Hematopoietic multipotent progenitor cell treated with erythropoietin and hydrocortisone succinate and interleukin-3 and kit ligand, for 4 days (in vitro differentiated cells): Measurements from ENCODE around the gene MTA2.
"Not testable (repeated sequence)": the region's sequence is repeated elsewhere in the genome, so short reads cannot be mapped to it uniquely, and the experiment has no call there.

Experiments used
- DNase-seq: peaks from one replicate; pipeline ENCODE4 v3.0.0-alpha.2; 2015

MTA2 gene

GRCh38 chr11:62601372-62602140, at the start of gene MTA2:
Gene MTA2 (minus strand): TSS chr11:62601865. CDS start chr11:62601450, 415 bp downstream.
- DNase-seq = peak; percentile 100

DNA sequence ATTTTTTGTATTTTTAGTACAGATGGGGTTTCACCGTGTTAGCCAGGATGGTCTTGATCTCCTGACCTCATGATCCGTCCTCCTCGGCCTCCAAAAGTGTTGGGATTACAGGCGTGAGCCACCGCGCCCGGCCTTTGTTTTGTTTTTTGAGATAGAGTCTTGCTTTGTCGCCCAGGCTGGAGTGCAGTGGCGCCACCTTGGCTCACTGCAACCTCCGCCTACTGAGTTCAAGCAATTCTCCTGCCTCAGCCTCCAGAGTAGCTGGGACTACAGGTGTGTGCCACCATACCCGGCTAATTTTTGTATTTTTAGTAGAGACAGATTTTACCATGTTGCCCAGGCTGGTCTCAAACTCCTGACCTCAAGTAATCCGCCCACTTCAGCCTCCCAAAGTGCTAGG, 48.6 kb upstream of the MTA2 start:
- not testable (repeated sequence) for DNase-seq

- DNase-seq = no peak
These were observed 47.8 kb upstream of the MTA2 start for GRCh38 chr11:62649486-62649885.

- DNase-seq = no peak
These were observed 47.3 kb upstream of the MTA2 start for GRCh38 chr11:62648967-62649364.

GRCh38 chr11:62648185-62648966, 46.7 kb upstream of the MTA2 start:
- DNase-seq = no peak

DNA sequence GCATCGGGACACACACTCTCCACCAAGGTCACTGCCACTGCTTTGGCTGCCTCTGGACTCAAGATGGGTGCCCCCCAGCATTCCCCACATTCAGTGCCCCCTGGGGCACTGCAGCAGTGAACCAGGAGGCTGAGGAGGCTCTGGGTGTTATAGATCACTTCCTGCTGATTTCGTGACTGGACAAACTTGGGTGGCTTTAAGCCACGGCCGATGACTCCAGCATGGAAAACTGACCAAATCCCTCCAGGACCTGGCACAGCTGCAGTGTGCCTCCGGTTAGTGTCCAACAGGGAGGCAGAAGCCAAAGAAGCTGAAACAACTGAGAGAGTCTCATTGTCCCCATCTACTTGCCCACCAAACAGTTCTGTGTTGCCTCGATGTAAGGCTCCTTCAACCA, 45.9 kb upstream of the MTA2 start:
- DNase-seq = no peak

DNA sequence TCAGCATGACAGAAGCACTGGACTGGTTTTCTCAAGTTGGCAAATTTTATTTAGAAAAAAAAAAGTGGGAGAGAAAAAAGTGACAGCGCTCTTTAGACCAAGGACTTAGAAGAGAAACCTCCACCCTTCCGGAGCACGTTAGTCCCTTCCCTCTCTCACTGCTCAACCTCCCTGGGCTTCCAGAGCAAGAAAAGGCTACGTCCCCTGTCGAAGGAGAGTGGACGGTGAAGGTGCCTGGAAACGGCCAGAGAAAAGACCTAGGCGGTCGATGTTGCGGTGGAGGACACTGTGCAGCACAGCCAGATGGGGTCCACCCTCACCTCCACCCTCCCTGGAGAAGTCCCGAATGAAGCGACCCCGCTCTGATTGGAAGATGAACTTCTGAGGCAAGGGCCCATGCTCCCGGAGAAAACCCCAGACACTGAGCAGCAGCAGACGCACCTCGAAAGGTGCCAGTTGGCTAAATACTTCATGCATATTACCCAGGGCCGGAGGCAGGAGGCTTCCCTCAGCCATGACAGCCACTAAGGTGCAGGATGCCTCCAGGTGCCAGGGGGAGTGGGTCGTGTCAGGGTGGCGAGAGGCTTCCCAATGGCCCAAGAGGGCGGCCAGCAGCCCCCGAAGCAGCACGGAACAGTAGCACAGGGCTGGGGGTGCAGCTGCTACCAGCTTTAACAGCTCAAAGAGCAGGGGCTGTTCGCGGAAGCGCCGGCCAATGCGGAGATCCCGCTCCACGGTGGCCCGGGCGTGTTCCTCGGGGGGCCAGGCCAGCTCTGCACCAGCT, 45.4 kb upstream of the MTA2 start:
- DNase-seq = no peak

DNA sequence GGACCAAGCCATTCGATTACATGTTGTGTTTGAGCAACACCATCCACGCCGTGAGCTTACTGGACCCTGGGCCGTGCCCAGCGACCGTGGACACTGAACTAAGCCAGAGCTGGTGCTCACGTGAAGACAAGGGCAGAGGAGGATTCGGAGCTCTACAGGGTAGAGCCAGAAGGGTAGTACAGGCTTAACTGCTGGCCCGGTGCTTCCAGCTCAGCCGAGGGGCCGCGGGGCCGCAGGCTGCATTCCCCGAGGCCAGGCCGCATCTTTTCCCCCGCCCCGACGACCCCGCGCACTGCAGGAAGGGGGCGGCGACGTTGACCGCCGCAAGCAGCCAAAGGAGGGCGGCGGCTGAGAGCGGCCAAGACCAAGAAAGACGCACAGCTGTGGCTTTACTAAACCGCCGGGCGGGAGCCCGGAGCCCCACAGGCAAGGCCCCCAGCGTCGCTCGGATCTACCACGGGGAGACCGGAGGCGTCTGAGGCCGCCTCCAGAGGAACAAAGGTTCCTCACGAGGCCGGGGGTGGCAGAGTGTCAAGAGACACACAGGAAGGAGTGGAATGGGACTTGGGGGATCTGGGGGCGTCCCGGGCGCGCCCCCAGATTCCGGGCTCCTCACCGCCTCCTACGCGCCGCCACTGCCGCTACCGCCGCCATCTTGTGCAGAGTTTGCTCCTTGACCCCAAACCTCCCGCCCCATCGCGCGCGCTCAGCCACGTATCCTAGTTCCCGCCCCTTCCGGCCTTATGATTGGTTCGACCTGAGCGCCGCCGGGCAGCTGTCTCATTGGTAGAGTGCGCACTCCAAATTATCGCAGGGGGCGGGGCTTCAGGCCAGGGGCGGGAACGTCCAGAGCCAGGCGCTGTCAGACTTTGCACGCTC, 44.5 kb upstream of the MTA2 start, which contains the start of gene GANAB:
Gene GANAB (minus strand): TSS at position 668 of the 879 bp plus-strand sequence. CDS start 14 bp downstream, at position 654.
- DNase-seq = peak; percentile 100

- DNase-seq = peak; percentile 43
These were observed 43.9 kb upstream of the MTA2 start for GRCh38 chr11:62645671-62645945.

DNA sequence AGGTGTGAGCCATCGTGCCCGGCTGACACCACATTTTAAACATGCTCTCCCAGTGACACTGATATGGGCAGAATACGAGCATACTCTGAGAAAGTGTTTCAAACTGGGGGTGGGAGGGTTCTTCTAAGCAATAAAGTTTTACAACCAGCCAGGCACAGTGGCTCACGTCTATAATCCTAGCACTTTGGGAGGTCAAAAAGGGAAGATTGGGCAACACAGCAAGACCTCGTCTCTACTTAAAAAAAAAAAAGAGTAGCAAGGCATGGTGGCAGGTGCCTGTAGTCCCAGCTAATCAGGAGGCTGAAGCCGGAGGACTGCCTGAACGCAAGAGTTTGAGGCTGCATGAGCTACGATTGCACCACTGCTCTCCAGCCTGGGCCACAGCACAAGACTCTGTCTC, 42.6 kb upstream of the MTA2 start:
- DNase-seq = no peak

- no peak for DNase-seq
These were observed 30.8 kb upstream of the MTA2 start for GRCh38 chr11:62632492-62632891.

GRCh38 chr11:62627713-62628112, 26.0 kb upstream of the MTA2 start:
- DNase-seq = peak; percentile 54

DNA sequence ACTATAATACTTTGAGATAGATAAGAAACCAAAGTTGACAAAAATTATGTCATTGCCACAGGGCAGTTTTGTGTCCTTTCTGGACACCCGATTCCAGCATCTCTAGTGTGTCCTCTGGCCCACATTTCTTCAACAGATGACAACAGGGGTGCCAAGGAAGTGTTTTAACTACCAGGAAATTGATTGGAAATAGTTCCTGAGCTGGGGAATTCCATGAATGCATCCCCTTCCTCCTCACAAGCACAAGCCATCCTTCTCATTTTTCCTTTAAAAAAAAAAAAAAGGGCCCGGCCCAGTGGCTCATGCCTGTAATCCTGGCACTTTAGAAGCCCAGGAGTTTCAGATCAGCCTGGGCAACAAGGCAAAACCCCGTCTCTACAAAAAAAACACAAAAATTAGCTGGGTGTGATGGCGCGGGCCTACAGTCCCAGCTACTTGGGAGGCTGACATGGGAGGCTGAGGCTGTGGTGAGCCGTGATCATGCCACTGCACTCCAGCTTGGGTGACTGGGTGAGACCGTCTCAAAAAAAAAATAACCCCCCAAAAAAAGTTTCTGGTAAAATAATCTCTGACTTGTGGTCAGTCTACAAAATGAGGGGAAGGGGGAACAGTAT, 20.9 kb upstream of the MTA2 start:
- DNase-seq = no peak

DNA sequence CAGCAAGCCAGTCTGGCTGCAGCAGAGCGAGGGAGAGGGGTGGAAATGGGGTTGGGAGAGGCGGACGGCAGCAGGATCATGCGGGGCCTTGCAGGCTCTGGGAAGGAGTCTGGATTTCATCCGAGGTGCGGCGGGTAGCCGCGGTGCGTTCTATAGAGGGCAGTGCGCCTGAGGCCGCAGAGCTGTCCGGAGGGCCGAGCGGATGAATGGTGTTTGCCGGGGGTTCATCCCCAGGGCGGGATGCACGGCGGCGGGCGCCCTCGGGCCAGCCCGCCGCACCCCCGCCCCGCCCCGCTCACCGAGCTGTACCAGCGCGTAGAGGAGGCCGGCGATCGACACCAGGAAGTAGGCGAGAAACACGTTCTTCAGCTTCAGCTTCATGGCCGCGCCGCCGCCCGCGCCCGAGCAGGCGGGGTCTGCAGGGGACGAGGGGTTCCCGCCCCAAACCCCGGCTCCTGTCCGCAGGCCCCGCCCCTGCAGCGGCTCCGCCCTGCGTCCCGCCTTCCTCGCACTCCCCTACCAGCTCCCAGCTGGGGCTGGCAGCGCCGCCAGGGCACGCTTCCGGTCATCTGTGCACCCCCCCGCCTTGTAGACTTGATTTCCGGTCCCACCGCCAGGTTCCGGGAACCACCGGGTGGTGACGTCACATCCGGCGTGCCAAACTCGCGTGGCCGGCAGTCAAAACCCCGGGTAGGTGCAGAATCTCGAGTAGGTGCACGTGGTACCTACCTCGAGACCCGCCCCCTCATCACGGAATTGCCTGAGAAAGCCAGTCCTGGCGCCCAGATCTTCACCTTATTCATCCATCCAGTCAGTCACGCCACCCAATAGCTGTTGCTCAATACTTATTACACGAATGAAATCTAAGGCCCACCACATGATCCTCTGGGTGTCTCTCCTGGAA, 20.2 kb upstream of the MTA2 start, which contains the start of gene B3GAT3:
Gene B3GAT3 (minus strand): TSS at position 420 of the 904 bp plus-strand sequence. CDS start 39 bp downstream, at position 381.
- peak; percentile 99 for DNase-seq

- no peak for DNase-seq
These were observed 19.4 kb upstream of the MTA2 start for GRCh38 chr11:62621027-62621566.

- DNase-seq = not testable (repeated sequence)
These were observed 15.3 kb upstream of the MTA2 start for GRCh38 chr11:62616957-62617356.

- no peak for DNase-seq
These were observed 13.9 kb upstream of the MTA2 start for GRCh38 chr11:62615521-62615920.

GRCh38 chr11:62614275-62614674, 12.6 kb upstream of the MTA2 start:
- no peak for DNase-seq

DNA sequence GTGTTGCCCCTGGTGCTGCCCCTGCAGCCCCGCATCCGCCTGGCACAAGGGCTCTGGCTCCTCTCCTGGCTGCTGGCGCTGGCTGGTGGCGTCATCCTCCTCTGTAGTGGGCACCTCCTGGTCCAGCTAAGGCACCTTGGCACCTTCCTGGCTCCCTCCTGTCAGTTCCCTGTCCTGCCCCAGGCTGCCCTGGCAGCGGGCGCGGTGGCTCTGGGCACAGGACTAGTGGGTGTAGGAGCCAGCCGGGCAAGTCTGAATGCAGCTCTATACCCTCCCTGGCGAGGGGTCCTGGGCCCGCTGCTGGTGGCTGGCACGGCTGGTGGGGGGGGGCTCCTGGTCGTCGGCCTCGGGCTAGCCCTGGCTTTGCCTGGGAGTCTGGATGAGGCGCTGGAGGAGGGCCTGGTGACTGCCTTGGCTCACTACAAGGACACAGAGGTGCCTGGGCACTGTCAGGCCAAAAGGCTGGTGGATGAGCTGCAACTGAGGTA, 11.7 kb upstream of the MTA2 start:
- DNase-seq = no peak
